ENCODE results near the gene DIO3. TPM values are rescaled to one million over a fixed set of nuclear protein-coding genes. Genes with fewer than 3 reads are reported as not detected.
"Not testable (repeated sequence)": the region's sequence is repeated elsewhere in the genome, so short reads cannot be mapped to it uniquely, and the experiment has no call there.

DIO3 gene
- total RNA-seq, 1 donor from 2014 or later = 4.4 TPM

- no peak for DNase-seq (ENCODE audit: low spot score, unreplicated experiment)
- no peaks in the 10 kb centered on the region for H3K36me3 Mint-ChIP-seq (ENCODE audit: insufficient read depth)
- H3K4me1 Mint-ChIP-seq (ENCODE audit: low read depth) = peaks cover 3% of the 10 kb centered on the region
- H3K27me3 Mint-ChIP-seq = peaks cover 32% of the 10 kb centered on the region
- H3K4me3 Mint-ChIP-seq (ENCODE audit: low read depth) = no peak overlapping the region
- TF ChIP-seq CTCF (IDR thresholded peaks at IDR 0.05; ENCODE audit: unreplicated experiment) = no peak
- no peaks in the 10 kb centered on the region for H3K9me3 Mint-ChIP-seq (ENCODE audit: low read depth)
- H3K27ac Mint-ChIP-seq = no peak overlapping the region
Observed at GRCh38 chr14:101552786-101553231, 8.5 kb upstream of the DIO3 start.

GRCh38 chr14:101553393-101553792 is 7.9 kb upstream of the DIO3 start:
- Mint-ChIP-seq H3K4me3 (ENCODE audit: low read depth) (no peak overlapping the region), H3K9me3 (ENCODE audit: low read depth) (no peaks in the 10 kb centered on the region), H3K36me3 (ENCODE audit: insufficient read depth) (no peaks in the 10 kb centered on the region), H3K27me3 (peaks cover 36% of the 10 kb centered on the region), H3K4me1 (ENCODE audit: low read depth) (peaks cover 3% of the 10 kb centered on the region), H3K27ac (no peak overlapping the region)
- no peak for TF ChIP-seq CTCF (IDR thresholded peaks at IDR 0.05; ENCODE audit: unreplicated experiment)
- no peak for DNase-seq (ENCODE audit: low spot score, unreplicated experiment)

- no peak overlapping the region for H3K27ac Mint-ChIP-seq
- H3K4me3 Mint-ChIP-seq (ENCODE audit: low read depth) = no peak overlapping the region
- DNase-seq (ENCODE audit: low spot score, unreplicated experiment) = no peak
- H3K9me3 Mint-ChIP-seq (ENCODE audit: low read depth) = no peaks in the 10 kb centered on the region
- no peaks in the 10 kb centered on the region for H3K36me3 Mint-ChIP-seq (ENCODE audit: insufficient read depth)
- H3K27me3 Mint-ChIP-seq = peaks cover 41% of the 10 kb centered on the region
- no peak for TF ChIP-seq CTCF (IDR thresholded peaks at IDR 0.05; ENCODE audit: unreplicated experiment)
- peaks cover 3% of the 10 kb centered on the region for H3K4me1 Mint-ChIP-seq (ENCODE audit: low read depth)
Observed at GRCh38 chr14:101553931-101554330, 7.4 kb upstream of the DIO3 start.

- no peak overlapping the region for H3K27ac Mint-ChIP-seq
Observed at GRCh38 chr14:101554991-101555668, 6.2 kb upstream of the DIO3 start.

GRCh38 chr14:101555669-101556043 is 5.6 kb upstream of the DIO3 start:
- H3K27me3 Mint-ChIP-seq = peaks cover 40% of the 10 kb centered on the region
- H3K36me3 Mint-ChIP-seq (ENCODE audit: insufficient read depth); H3K4me3 Mint-ChIP-seq (ENCODE audit: low read depth); DNase-seq (ENCODE audit: low spot score, unreplicated experiment); H3K27ac Mint-ChIP-seq; H3K4me1 Mint-ChIP-seq (ENCODE audit: low read depth); H3K9me3 Mint-ChIP-seq (ENCODE audit: low read depth): not testable (repeated sequence)

More at GRCh38 chr14:101554991-101555668, 6.2 kb upstream of the DIO3 start:
- no peak overlapping the region for H3K4me3 Mint-ChIP-seq (ENCODE audit: low read depth)
- TF ChIP-seq CTCF (IDR thresholded peaks at IDR 0.05; ENCODE audit: unreplicated experiment) = no peak
- peaks cover 42% of the 10 kb centered on the region for H3K27me3 Mint-ChIP-seq
- no peaks in the 10 kb centered on the region for H3K9me3 Mint-ChIP-seq (ENCODE audit: low read depth)
- DNase-seq (ENCODE audit: low spot score, unreplicated experiment) = no peak
- H3K4me1 Mint-ChIP-seq (ENCODE audit: low read depth) = peaks cover 3% of the 10 kb centered on the region
- no peaks in the 10 kb centered on the region for H3K36me3 Mint-ChIP-seq (ENCODE audit: insufficient read depth)

- no peaks in the 10 kb centered on the region for H3K9me3 Mint-ChIP-seq (ENCODE audit: low read depth)
- H3K4me3 Mint-ChIP-seq (ENCODE audit: low read depth) = no peak overlapping the region
- H3K27me3 Mint-ChIP-seq = peaks cover 40% of the 10 kb centered on the region
- no peak overlapping the region for H3K27ac Mint-ChIP-seq
- DNase-seq (ENCODE audit: low spot score, unreplicated experiment) = no peak
- no peak for TF ChIP-seq CTCF (IDR thresholded peaks at IDR 0.05; ENCODE audit: unreplicated experiment)
- peaks cover 3% of the 10 kb centered on the region for H3K4me1 Mint-ChIP-seq (ENCODE audit: low read depth)
- no peaks in the 10 kb centered on the region for H3K36me3 Mint-ChIP-seq (ENCODE audit: insufficient read depth)
Observed at GRCh38 chr14:101556131-101556530, 5.2 kb upstream of the DIO3 start.
